Thymus (tissue), 11 donors: ENCODE results near the gene NUDT7. TPM values are rescaled to one million over a fixed set of nuclear protein-coding genes. Genes with fewer than 3 reads are reported as not detected.

ENCODE experiments used
- DNase-seq, 9 donors: peaks; one replicate each; pipeline ENCODE4 v3.0.0-alpha.2; 2013; ENCODE audit warnings: low spot score in 9 of 9, low read depth in 6 of 9, missing footprints in 1 of 9
- H3K27ac ChIP-seq, 2 donors: one replicate each; pipeline ENCODE4 v1.5.1; 2013; ENCODE audit warnings: control low read depth in 1 of 2, low read depth in 1 of 2, low read length in 1 of 2, mild to moderate bottlenecking in 1 of 2, moderate library complexity in 1 of 2
- H3K27me3 ChIP-seq, 2 donors: one replicate each; pipeline ENCODE4 v1.5.1; 2013; ENCODE audit warnings: low read length in 1 of 2; ENCODE audit not compliant: control insufficient read depth in 2 of 2, insufficient read depth in 1 of 2
- H3K36me3 ChIP-seq, 2 donors: one replicate each; pipeline ENCODE4 v1.5.1; 2013; ENCODE audit warnings: low read length in 1 of 2, mild to moderate bottlenecking in 1 of 2, moderate library complexity in 1 of 2; ENCODE audit not compliant: control insufficient read depth in 2 of 2, insufficient read depth in 2 of 2
- H3K4me1 ChIP-seq, 2 donors: one replicate each; pipeline ENCODE4 v1.5.1; 2013; ENCODE audit warnings: low read length in 2 of 2; ENCODE audit not compliant: control insufficient read depth in 2 of 2, insufficient read depth in 2 of 2
- H3K4me3 ChIP-seq, 2 donors: one replicate each; pipeline ENCODE4 v1.5.1; 2013; ENCODE audit warnings: low read length in 2 of 2, control low read depth in 1 of 2, mild to moderate bottlenecking in 1 of 2
- H3K9me3 ChIP-seq, 2 donors: one replicate each; pipeline ENCODE4 v1.5.1; 2013; ENCODE audit warnings: low read length in 1 of 2, mild to moderate bottlenecking in 1 of 2; ENCODE audit not compliant: control insufficient read depth in 2 of 2, insufficient read depth in 1 of 2
- WGBS: extraction: QIAGEN DNeasy Blood & Tissue Kit; methylation state at CpG from one replicate; pipeline ENCODE4 v1.1.7; 2013; 5-methylcytosine and 5-hydroxymethylcytosine counted together
- polyA plus RNA-seq: library from polyadenylated mRNA; stranded (reverse); fragments of 200-250 nt; gene quantifications from one replicate; pipeline ENCODE4 v1.2.3, GENCODE V29; 2013
- total RNA-seq: library from RNA; stranded (reverse); fragments of 120-200 nt; gene quantifications from one replicate; pipeline ENCODE4 v1.2.4, GENCODE V29; 2013
- donor health status: healthy.

The NUDT7 gene
- total and polyA plus RNA-seq, 2 donors = 7.9 to 20.5 TPM

DNA sequence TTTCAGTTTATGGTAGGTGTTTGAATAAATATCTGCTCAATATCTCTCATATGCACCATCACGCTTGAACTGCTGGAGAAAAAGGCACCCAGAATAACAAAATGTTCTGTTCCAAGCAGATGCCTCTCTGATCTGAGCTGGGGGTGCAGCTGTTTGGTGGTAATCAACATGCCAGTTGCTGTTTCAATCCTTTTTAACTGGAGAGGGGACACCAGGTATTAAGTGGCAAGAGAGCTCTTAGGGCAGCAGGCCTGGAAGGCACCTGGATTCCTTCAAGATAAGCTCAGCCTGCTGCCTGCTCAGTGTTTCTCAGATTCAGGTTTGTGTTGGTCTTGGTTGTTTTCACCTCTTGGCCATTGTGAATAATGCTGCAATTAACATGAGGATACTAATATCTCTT is 38.9 kb downstream of the NUDT7 start:
- DNase-seq = no peak
- Histone ChIP-seq H3K27ac (no peak overlapping the region), H3K9me3 (no peaks in the 10 kb centered on the region), H3K36me3 (no peaks in the 10 kb centered on the region), H3K27me3 (no peaks in the 10 kb centered on the region), H3K4me3 (no peak overlapping the region), H3K4me1 (no peaks in the 10 kb centered on the region)
- 100% methylated on average over 1 of the region's 1 CpG for WGBS

DNA sequence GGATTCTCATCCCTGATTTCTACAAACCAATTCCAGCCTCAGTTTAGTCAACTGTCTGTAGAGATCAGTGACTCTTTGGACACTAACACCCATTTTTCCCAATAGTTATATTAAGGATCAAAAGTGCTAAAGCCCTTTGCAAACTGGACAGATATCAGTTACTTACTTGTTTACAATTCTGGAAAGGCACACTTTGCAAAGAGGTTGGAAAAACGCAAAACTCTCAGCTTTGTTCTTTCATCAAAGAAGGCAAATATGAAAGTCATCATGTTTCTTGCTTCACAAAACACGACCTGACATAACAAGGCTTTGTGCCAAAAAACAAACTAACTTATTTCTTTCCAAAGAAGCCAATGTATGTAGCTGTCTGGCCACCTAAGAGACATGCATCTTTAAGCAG is 39.9 kb downstream of the NUDT7 start:
- Histone ChIP-seq H3K9me3 (no peaks in the 10 kb centered on the region), H3K36me3 (no peaks in the 10 kb centered on the region), H3K27ac (no peak overlapping the region), H3K4me1 (no peaks in the 10 kb centered on the region), H3K4me3 (no peak overlapping the region), H3K27me3 (no peaks in the 10 kb centered on the region)
- 79% methylated on average over 2 of the region's 2 CpGs for WGBS
- DNase-seq = no peak

DNA sequence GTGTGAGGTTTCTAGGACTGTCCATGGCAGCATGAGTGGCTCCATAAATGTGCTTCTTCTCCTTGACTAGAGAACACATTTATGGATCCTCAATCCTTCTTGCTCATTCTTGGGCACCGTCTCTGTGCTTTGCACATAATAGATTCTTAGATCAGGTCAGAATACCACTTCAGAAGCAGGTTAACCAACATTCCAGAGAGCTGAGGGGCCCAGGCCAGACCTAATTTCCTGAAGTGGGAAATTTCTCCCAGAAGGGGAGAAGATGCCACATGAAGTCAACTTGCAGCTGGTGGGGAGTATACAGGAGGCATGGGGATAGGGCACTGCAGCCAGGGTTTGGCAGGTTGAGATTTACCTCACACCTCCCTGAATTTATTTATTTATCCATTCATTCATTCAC is 41.7 kb downstream of the NUDT7 start:
- Histone ChIP-seq H3K9me3 (no peaks in the 10 kb centered on the region), H3K4me3 (no peak overlapping the region), H3K36me3 (no peaks in the 10 kb centered on the region), H3K27me3 (no peaks in the 10 kb centered on the region), H3K27ac (no peak overlapping the region), H3K4me1 (no peaks in the 10 kb centered on the region)
- no peak for DNase-seq
- WGBS = 87% methylated on average over 1 of the region's 1 CpG

DNA sequence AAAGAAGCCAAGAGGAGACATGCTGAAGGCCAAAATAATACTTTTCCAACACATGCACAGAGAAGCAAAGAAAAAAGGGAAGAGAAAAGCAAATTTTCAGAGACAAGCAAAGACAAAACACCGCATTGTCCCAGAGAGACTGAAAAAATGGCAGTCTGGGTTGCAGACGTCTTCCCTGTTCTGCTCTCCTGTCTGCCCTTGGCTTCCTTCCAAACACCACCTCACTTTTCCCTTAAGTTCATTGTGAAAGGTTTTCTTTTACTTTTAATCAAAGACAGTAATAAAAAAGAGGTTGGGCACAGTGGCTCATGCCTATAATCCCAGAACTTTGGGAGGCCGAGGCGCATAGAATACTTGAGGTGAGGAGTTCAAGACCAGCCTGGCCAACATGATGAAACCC is 44.9 kb downstream of the NUDT7 start:
- Histone ChIP-seq H3K9me3 (no peaks in the 10 kb centered on the region), H3K27ac (no peak overlapping the region), H3K27me3 (no peaks in the 10 kb centered on the region), H3K4me1 (no peaks in the 10 kb centered on the region), H3K36me3 (no peaks in the 10 kb centered on the region), H3K4me3 (no peak overlapping the region)
- DNase-seq = no peak
- 75% methylated on average over 4 of the region's 4 CpGs for WGBS

DNA sequence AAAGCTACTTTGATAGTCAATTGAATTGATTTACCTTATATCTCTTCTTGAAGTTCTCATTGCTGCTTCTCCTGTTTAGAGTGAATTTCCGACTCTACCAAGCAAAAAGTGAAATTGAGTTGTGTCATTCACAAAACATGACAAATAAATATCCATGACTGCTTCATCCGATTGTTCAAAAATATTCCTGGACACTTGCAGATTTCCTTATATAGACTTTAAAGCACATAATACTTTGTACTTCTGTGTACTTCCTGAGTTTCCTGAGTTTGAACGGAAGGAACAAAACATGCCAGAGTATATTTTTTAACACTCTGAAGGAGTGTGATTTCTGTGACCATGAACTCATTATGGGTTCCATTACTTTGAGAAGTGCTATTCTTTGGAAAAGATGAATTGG is 45.5 kb downstream of the NUDT7 start:
- no peaks in the 10 kb centered on the region for H3K4me1 ChIP-seq
- H3K9me3 ChIP-seq = no peaks in the 10 kb centered on the region
- H3K4me3 ChIP-seq = no peak overlapping the region
- WGBS = 76% methylated on average over 3 of the region's 3 CpGs
- no peaks in the 10 kb centered on the region for H3K36me3 ChIP-seq
- no peaks in the 10 kb centered on the region for H3K27me3 ChIP-seq
- no peak for DNase-seq
- H3K27ac ChIP-seq = no peak overlapping the region

DNA sequence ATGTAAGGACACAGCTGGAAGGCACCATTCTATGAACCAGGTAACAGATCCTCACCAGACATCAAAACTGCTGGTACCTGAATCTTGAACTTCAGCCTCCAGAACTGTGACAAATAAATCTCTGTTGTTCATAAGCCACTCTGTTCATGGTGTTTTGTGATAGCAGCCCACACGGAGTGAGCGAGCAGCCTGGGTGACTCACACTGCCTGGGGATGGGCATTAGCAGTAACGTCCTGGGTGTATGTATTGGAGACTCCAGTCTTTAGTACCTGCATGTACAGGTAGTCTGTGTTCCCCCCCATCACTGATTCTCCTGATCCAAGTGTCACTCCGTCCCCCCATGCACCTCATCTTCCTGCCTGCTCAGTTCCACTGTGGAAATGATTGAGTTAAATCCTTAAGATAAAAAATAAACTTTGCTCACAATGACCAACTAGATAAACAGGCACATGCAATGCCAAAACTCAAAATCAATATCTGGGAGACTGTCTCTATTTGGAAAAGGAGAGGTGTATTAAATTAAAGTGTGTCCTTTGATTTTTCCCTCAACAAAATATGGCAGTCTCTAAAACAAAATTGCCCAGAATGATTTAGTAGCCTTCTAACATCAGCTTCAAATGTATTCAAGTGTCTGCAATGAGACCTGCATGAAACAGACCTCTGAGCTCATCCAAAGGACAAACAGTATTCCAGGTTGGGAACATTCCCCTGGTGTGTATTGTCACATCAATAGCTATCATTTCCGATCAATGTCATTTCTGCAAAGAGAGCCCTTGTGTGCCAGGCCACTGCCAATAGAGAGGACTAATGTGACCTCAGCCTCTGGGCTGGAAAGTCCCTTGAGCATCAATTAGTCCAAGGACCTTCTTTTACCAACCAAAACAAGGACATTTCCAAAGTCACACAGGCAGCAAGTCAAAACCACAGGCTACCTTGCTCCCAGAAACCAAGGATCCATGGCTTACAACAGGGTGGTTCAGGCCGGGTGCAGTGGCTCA is 53.9 kb downstream of the NUDT7 start:
- H3K27me3 ChIP-seq = no peaks in the 10 kb centered on the region
- no peaks in the 10 kb centered on the region for H3K36me3 ChIP-seq
- no peak for DNase-seq
- no peak overlapping the region for H3K4me3 ChIP-seq
- WGBS = 92% methylated on average over 6 of the region's 6 CpGs
- H3K27ac ChIP-seq = no peak overlapping the region
- H3K9me3 ChIP-seq = no peaks in the 10 kb centered on the region
- no peaks in the 10 kb centered on the region for H3K4me1 ChIP-seq

DNA sequence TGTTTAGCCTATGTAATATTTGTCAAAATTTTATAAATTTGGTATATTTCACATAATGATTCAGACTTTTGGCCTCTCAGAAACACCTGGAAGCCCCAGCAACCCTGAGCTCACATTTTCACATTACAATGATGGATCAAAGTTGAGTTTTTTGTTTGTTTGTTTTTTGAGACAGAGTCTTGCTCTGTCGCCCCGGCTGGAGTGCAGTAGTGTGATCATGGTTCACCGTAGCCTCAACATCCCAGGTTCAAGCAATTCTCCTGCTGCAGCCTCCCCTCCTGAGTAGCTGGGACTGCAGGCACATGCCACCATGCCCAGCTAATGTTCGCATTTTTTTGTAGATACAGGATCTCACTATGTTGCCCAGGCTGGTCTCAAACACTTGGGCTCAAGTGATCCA is 55.4 kb downstream of the NUDT7 start:
- no peak for DNase-seq
- Histone ChIP-seq H3K9me3 (no peaks in the 10 kb centered on the region), H3K36me3 (no peaks in the 10 kb centered on the region), H3K27ac (no peak overlapping the region), H3K4me1 (no peaks in the 10 kb centered on the region), H3K27me3 (no peaks in the 10 kb centered on the region), H3K4me3 (no peak overlapping the region)
- 98% methylated on average over 4 of the region's 4 CpGs for WGBS

DNA sequence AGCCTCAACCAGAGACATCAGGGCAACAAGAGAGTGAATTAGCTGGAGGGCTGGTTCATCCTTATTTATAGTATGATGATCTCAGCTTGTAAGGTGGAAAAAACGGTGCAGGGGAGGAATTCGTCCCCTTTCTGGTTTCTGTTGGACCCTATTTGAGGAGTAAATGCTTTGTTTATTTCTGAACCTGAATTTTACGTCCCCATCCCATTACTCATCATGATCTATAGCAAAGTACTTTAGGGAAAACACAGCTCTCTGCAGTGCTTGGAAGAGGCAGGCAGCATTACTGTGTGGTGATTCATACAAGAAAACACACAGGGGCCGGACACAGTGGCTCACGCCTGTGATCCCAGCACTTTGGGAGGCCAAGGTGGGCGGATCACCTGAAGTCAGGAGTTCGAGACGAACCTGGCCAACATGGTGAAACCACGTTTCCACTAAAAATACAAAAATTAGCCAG is 58.1 kb downstream of the NUDT7 start:
- WGBS = 92% methylated on average over 9 of the region's 9 CpGs
- no peaks in the 10 kb centered on the region for H3K27me3 ChIP-seq
- no peak overlapping the region for H3K27ac ChIP-seq
- no peaks in the 10 kb centered on the region for H3K4me1 ChIP-seq
- H3K9me3 ChIP-seq = no peaks in the 10 kb centered on the region
- H3K4me3 ChIP-seq = no peak overlapping the region
- H3K36me3 ChIP-seq = no peaks in the 10 kb centered on the region
- DNase-seq = no peak

DNA sequence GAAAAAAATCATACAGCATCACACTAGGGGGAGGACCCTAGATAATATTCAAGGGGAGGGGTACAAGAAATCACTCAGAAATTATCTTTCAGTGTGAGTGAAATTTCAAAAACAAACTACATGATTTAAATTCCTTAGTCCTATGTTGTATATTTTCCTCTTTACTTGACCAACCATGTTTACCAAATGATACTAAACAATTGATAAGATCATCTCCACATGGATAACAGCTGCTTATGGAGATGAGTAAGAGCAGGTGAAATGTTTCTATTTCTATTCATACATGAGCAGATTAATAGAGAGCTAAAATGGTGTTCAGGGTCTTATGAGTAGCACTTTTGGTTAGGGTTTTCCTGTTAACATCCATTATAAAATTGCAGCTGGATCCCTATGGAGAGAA is 58.8 kb downstream of the NUDT7 start:
- H3K27ac ChIP-seq = no peak overlapping the region
- no peaks in the 10 kb centered on the region for H3K36me3 ChIP-seq
- peaks cover 0 to under 1% of the 10 kb centered on the region in 2 donors for H3K27me3 ChIP-seq
- H3K4me3 ChIP-seq = no peak overlapping the region
- no peaks in the 10 kb centered on the region for H3K4me1 ChIP-seq
- H3K9me3 ChIP-seq = no peaks in the 10 kb centered on the region
- DNase-seq = no peak
